ENCODE measurements around the gene ABCF3. TPM values are rescaled to one million over a fixed set of nuclear protein-coding genes. Genes with fewer than 3 reads are reported as not detected.

Gene ABCF3
- total and polyA plus RNA-seq, 2 of the 13 experiments (the other 11 are each of a cell fraction or from before 2014, with no cell fraction given): 38.8 to 46.5 TPM

GRCh38 chr3:184193991-184194539 is 8.1 kb downstream of the ABCF3 start:
- peaks cover 25 to 55% of the 10 kb centered on the region in 2 experiments; a peak in 4 of 5 replicates for H3K36me3 ChIP-seq (replicated peaks in 1 of 2; ENCODE audit: control insufficient read depth in 1 of 2, insufficient read depth in 2 of 2, low read length in 2 of 2)
- H3K9ac ChIP-seq (ENCODE audit: insufficient read depth, low read depth, low read length): no peak overlapping the region
- H2AFZ ChIP-seq (ENCODE audit: low read length): no peak overlapping the region
- H3K4me2 ChIP-seq (ENCODE audit: low read depth, low read length): no peak overlapping the region
- ChIA-PET POLR2A (no interaction called here), CTCF (ENCODE audit: low intra/inter-chr PET ratio, low total read pairs) (no interaction called here)
- H3K9me3 ChIP-seq (ENCODE audit: low read length): no peaks in the 10 kb centered on the region
- H3K27me3 ChIP-seq (ENCODE audit: control insufficient read depth in 1 of 2, insufficient read depth in 2 of 2, low read length in 2 of 2): no peaks in the 10 kb centered on the region
- FAIRE-seq (no peak), ATAC-seq (no peak), DNase-seq (ENCODE audit: low spot score) (no peak)
- TF ChIP-seq ELF3 (CRISPR knock-in tag; IDR thresholded peaks at IDR 0.05) (no peak), ZNF883 (CRISPR knock-in tag; IDR thresholded peaks at IDR 0.05; ENCODE audit: not compliant biosample characterization) (no peak), LCORL (IDR thresholded peaks at IDR 0.05) (no peak), LCORL (CRISPR knock-in tag; IDR thresholded peaks at IDR 0.05) (no peak), ZNF629 (CRISPR knock-in tag; conservative IDR thresholded peaks at IDR 0.05) (no peak), JUNB (CRISPR knock-in tag; IDR thresholded peaks at IDR 0.05; ENCODE audit: borderline replicate concordance) (no peak)
- intact Hi-C loops (cut with micrococcal nuclease; ENCODE audit: unreplicated experiment) (no loop called here), in situ Hi-C loops (cut with HindIII; ENCODE audit: extremely low pct_ligation_motif_present, low pct_unique_long_range_greater_than_20kb) (no loop called here)
- H3K4me1 ChIP-seq (ENCODE audit: insufficient read depth, low read length): peaks cover 12% of the 10 kb centered on the region
- 100% methylated on average over 6 of the region's 9 CpGs for WGBS (ENCODE audit: low lambda C conversion rate)
- BruUV-seq (replicated peaks): no TSS peak
- peaks cover under 1% of the 10 kb centered on the region for H3K79me2 ChIP-seq (ENCODE audit: insufficient read depth, low read length)
- H4K20me1 ChIP-seq (ENCODE audit: insufficient read depth, low read length): no peaks in the 10 kb centered on the region
- no peak overlapping the region for H3K4me3 ChIP-seq (replicated peaks in 1 of 3; ENCODE audit: insufficient read depth in 1 of 3, low read depth in 2 of 3, low read length in 3 of 3)
- no peak overlapping the region for H3K27ac ChIP-seq (ENCODE audit: extremely low read length, insufficient read depth, low read length)

DNA sequence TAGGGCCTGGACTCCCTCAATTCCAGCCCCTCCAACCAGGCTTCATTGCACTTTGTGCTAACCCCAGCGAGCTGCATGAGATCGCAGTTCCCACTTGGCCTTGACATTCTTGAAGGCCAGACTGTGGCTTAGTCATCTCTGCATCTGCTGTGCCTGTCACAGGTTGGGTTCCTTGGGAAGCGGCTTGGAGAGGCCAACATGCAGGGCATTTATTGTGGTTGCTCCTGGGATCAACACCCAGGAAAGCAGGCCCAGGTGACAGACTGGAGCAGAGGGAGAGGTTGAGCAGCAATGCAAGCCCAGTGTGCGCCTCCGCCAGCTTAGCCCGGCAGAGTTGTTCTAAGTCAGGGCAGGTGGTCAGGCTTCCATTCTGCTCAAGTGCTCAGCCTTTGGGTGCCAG is 10.5 kb downstream of the ABCF3 start:
- Histone ChIP-seq H3K4me2 (ENCODE audit: low read depth, low read length) (no peak overlapping the region), H3K27me3 (ENCODE audit: control insufficient read depth in 1 of 2, insufficient read depth in 2 of 2, low read length in 2 of 2) (no peaks in the 10 kb centered on the region), H3K79me2 (ENCODE audit: insufficient read depth, low read length) (no peaks in the 10 kb centered on the region), H3K9ac (ENCODE audit: insufficient read depth, low read depth, low read length) (no peak overlapping the region), H3K27ac (ENCODE audit: extremely low read length, insufficient read depth, low read length) (no peak overlapping the region), H3K9me3 (ENCODE audit: low read length) (no peaks in the 10 kb centered on the region), H3K4me3 (replicated peaks in 1 of 3; ENCODE audit: insufficient read depth in 1 of 3, low read depth in 2 of 3, low read length in 3 of 3) (no peak overlapping the region), H2AFZ (ENCODE audit: low read length) (no peak overlapping the region), H3K36me3 (replicated peaks in 1 of 2; ENCODE audit: control insufficient read depth in 1 of 2, insufficient read depth in 2 of 2, low read length in 2 of 2) (peaks cover 14 to 30% of the 10 kb centered on the region in 2 experiments; a peak in 4 of 5 replicates), H4K20me1 (ENCODE audit: insufficient read depth, low read length) (no peaks in the 10 kb centered on the region), H3K4me1 (ENCODE audit: insufficient read depth, low read length) (peaks cover 12% of the 10 kb centered on the region)
- TF ChIP-seq ZNF225 (CRISPR knock-in tag; IDR thresholded peaks at IDR 0.05) (no peak), RBM22 (optimal IDR thresholded peaks at IDR 0.05; ENCODE audit: low read length) (no peak), MXD1 (CRISPR knock-in tag; IDR thresholded peaks at IDR 0.05) (no peak), TSC22D2 (CRISPR knock-in tag; IDR thresholded peaks at IDR 0.05; ENCODE audit: borderline replicate concordance) (no peak), FOSL2 (CRISPR knock-in tag; IDR thresholded peaks at IDR 0.05) (peak; percentile 70), RARA (CRISPR knock-in tag; IDR thresholded peaks at IDR 0.05) (0 out of 2 replicates have a peak, but pooled peaks have one; percentile 12), HNRNPLL (IDR thresholded peaks at IDR 0.05; ENCODE audit: low read depth, low read length, poor library complexity, severe bottlenecking) (no peak), HNF4A (CRISPR knock-in tag; IDR thresholded peaks at IDR 0.05) (0 out of 2 replicates have a peak, but pooled peaks have one; percentile 12), ZFX (CRISPR knock-in tag; IDR thresholded peaks at IDR 0.05; ENCODE audit: low read depth) (peak; percentile 21; the same call in 1 of the 2 replicates)
- TF ChIP-seq, protein P1, sequence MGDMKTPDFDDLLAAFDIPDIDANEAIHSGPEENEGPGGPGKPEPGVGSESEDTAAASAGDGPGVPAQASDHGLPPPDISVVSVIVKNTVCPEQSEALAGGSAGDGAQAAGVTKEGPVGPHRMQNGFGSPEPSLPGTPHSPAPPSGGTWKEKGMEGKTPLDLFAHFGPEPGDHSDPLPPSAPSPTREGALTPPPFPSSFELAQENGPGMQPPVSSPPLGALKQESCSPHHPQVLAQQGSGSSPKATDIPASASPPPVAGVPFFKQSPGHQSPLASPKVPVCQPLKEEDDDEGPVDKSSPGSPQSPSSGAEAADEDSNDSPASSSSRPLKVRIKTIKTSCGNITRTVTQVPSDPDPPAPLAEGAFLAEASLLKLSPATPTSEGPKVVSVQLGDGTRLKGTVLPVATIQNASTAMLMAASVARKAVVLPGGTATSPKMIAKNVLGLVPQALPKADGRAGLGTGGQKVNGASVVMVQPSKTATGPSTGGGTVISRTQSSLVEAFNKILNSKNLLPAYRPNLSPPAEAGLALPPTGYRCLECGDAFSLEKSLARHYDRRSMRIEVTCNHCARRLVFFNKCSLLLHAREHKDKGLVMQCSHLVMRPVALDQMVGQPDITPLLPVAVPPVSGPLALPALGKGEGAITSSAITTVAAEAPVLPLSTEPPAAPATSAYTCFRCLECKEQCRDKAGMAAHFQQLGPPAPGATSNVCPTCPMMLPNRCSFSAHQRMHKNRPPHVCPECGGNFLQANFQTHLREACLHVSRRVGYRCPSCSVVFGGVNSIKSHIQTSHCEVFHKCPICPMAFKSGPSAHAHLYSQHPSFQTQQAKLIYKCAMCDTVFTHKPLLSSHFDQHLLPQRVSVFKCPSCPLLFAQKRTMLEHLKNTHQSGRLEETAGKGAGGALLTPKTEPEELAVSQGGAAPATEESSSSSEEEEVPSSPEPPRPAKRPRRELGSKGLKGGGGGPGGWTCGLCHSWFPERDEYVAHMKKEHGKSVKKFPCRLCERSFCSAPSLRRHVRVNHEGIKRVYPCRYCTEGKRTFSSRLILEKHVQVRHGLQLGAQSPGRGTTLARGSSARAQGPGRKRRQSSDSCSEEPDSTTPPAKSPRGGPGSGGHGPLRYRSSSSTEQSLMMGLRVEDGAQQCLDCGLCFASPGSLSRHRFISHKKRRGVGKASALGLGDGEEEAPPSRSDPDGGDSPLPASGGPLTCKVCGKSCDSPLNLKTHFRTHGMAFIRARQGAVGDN (CRISPR knock-in tag; IDR thresholded peaks at IDR 0.05): peak; percentile 25
- intact Hi-C loops (cut with micrococcal nuclease; ENCODE audit: unreplicated experiment) (no loop called here), in situ Hi-C loops (cut with HindIII; ENCODE audit: extremely low pct_ligation_motif_present, low pct_unique_long_range_greater_than_20kb) (no loop called here)
- FAIRE-seq (no peak), DNase-seq (ENCODE audit: low spot score) (peak; percentile 18), ATAC-seq (peak; percentile 61)
- BruUV-seq (replicated peaks): no TSS peak
- WGBS (ENCODE audit: low lambda C conversion rate): 26% methylated on average over 3 of the region's 6 CpGs
- ChIA-PET POLR2A (interaction anchor here (2.6 kb wide), 1 partner anchor 11 kb away, joined by 14 read pairs; the partner anchor contains the start of gene ABCF3), CTCF (ENCODE audit: low intra/inter-chr PET ratio, low total read pairs) (no interaction called here)

All from HepG2 (cell line).